ENCODE data around the gene COX6B1. TPM values are rescaled to one million over a fixed set of nuclear protein-coding genes. Genes with fewer than 3 reads are reported as not detected.

The COX6B1 gene
- total RNA-seq, 1 experiment from 2014 or later, result 496 TPM

GRCh38 chr19:35669566-35669965 lies 21.4 kb downstream of the COX6B1 start:
- TF ChIP-seq TCF7L2 (IDR thresholded peaks at IDR 0.05; ENCODE audit: borderline replicate concordance, extremely low read depth, insufficient read depth, insufficient read length) (no peak), FOSL1 (IDR thresholded peaks at IDR 0.05; ENCODE audit: low read depth) (no peak), CBX3 (IDR thresholded peaks at IDR 0.05; ENCODE audit: low read depth) (no peak), SRF (IDR thresholded peaks at IDR 0.05; ENCODE audit: low read depth) (no peak), EZH2phosphoT487 (IDR thresholded peaks at IDR 0.05; ENCODE audit: borderline replicate concordance) (no peak), ZFX (IDR thresholded peaks at IDR 0.05) (no peak), ZNF274 (IDR thresholded peaks at IDR 0.05; ENCODE audit: low read depth, low read length) (no peak), ATF3 (IDR thresholded peaks at IDR 0.05) (no peak), POLR2A (IDR thresholded peaks at IDR 0.05; ENCODE audit: borderline replicate concordance, extremely low read depth, insufficient read depth, insufficient read length) (no peak), MAX (IDR thresholded peaks at IDR 0.05) (no peak), SP1 (IDR thresholded peaks at IDR 0.05; ENCODE audit: low read depth) (no peak), EZH2 (IDR thresholded peaks at IDR 0.05) (no peak)
- Histone ChIP-seq H3K9ac (ENCODE audit: low read length) (no peak overlapping the region), H3K27ac (ENCODE audit: low read depth, low read length) (no peak overlapping the region), H3K4me3 (replicated peaks in 1 of 2; ENCODE audit: low read depth in 1 of 2, low read length in 2 of 2) (no peak overlapping the region), H4K20me1 (ENCODE audit: insufficient read depth) (no peaks in the 10 kb centered on the region), H3K9me2 (ENCODE audit: insufficient read depth) (no peaks in the 10 kb centered on the region), H3K36me3 (ENCODE audit: control insufficient read depth in 1 of 2, insufficient read depth in 2 of 2, low read length in 2 of 2) (no peaks in the 10 kb centered on the region), H2AFZ (ENCODE audit: low read depth, low read length, poor library complexity, severe bottlenecking) (no peak overlapping the region), H3K27me3 (ENCODE audit: insufficient read depth, low read length) (peaks cover 5% of the 10 kb centered on the region; the same call in 1 of the 2 replicates), H3K79me2 (ENCODE audit: insufficient read depth, low read length) (no peaks in the 10 kb centered on the region), H3K4me1 (ENCODE audit: control insufficient read depth in 1 of 2, insufficient read depth in 2 of 2, low read length in 2 of 2) (peaks cover 2 to 17% of the 10 kb centered on the region in 2 experiments; a peak in 2 of 4 replicates), H3K4me2 (ENCODE audit: low read length) (no peak overlapping the region), H3K9me3 (ENCODE audit: control insufficient read depth in 1 of 2, insufficient read depth in 1 of 2, low read depth in 1 of 2, low read length in 2 of 2) (no peaks in the 10 kb centered on the region)
- intact Hi-C loops (cut with micrococcal nuclease), result no loop called here
- DNase-seq (ENCODE audit: low read depth, low spot score) (no peak), ATAC-seq (no peak)
- ChIA-PET CTCF (no interaction called here), RAD21 (ENCODE audit: low non-redundant PET in 1 of 2, low total read pairs in 2 of 2, uncharacterized antibody in 2 of 2, unreplicated experiment in 2 of 2) (no interaction called here), POLR2A (no interaction called here)
- no TSS peak for BruUV-seq (replicated peaks)

- intact Hi-C loops (cut with micrococcal nuclease), result no loop called here
- BruUV-seq (replicated peaks), result no TSS peak
- no peak overlapping the region for H3K4me2 ChIP-seq (ENCODE audit: low read length)
- no peaks in the 10 kb centered on the region for H4K20me1 ChIP-seq (ENCODE audit: insufficient read depth)
- no peaks in the 10 kb centered on the region for H3K9me3 ChIP-seq (ENCODE audit: control insufficient read depth in 1 of 2, insufficient read depth in 1 of 2, low read depth in 1 of 2, low read length in 2 of 2)
- no peak overlapping the region for H3K9ac ChIP-seq (ENCODE audit: low read length)
- peaks cover 2 to 17% of the 10 kb centered on the region in 2 experiments; a peak in 2 of 4 replicates for H3K4me1 ChIP-seq (ENCODE audit: control insufficient read depth in 1 of 2, insufficient read depth in 2 of 2, low read length in 2 of 2)
- DNase-seq (ENCODE audit: low read depth, low spot score) (no peak), ATAC-seq (no peak)
- ChIA-PET RAD21 (ENCODE audit: low non-redundant PET in 1 of 2, low total read pairs in 2 of 2, uncharacterized antibody in 2 of 2, unreplicated experiment in 2 of 2) (no interaction called here), POLR2A (no interaction called here), CTCF (no interaction called here)
- H3K36me3 ChIP-seq (ENCODE audit: control insufficient read depth in 1 of 2, insufficient read depth in 2 of 2, low read length in 2 of 2), result no peaks in the 10 kb centered on the region
- peaks cover 5% of the 10 kb centered on the region; the same call in 1 of the 2 replicates for H3K27me3 ChIP-seq (ENCODE audit: insufficient read depth, low read length)
- no peak overlapping the region for H3K4me3 ChIP-seq (replicated peaks in 1 of 2; ENCODE audit: low read depth in 1 of 2, low read length in 2 of 2)
- no peaks in the 10 kb centered on the region for H3K9me2 ChIP-seq (ENCODE audit: insufficient read depth)
- H3K79me2 ChIP-seq (ENCODE audit: insufficient read depth, low read length), result no peaks in the 10 kb centered on the region
- no peak overlapping the region for H2AFZ ChIP-seq (ENCODE audit: low read depth, low read length, poor library complexity, severe bottlenecking)
- H3K27ac ChIP-seq (ENCODE audit: low read depth, low read length), result no peak overlapping the region
- TF ChIP-seq EGR1 (IDR thresholded peaks at IDR 0.05; ENCODE audit: low read depth), result no peak
- no peak for TF ChIP-seq EZH2 (IDR thresholded peaks at IDR 0.05)
- no peak for TF ChIP-seq SRF (IDR thresholded peaks at IDR 0.05; ENCODE audit: low read depth)
- TF ChIP-seq REST (IDR thresholded peaks at IDR 0.05; ENCODE audit: low read depth), result no peak
- TF ChIP-seq SP1 (IDR thresholded peaks at IDR 0.05; ENCODE audit: low read depth), result no peak
- no peak for TF ChIP-seq FOSL1 (IDR thresholded peaks at IDR 0.05; ENCODE audit: low read depth)
- TF ChIP-seq ATF3 (IDR thresholded peaks at IDR 0.05), result no peak
- no peak for TF ChIP-seq POLR2A (IDR thresholded peaks at IDR 0.05; ENCODE audit: borderline replicate concordance, extremely low read depth, insufficient read depth, insufficient read length)
- TF ChIP-seq JUND (IDR thresholded peaks at IDR 0.05), result no peak
- no peak for TF ChIP-seq POLR2AphosphoS5 (IDR thresholded peaks at IDR 0.05; ENCODE audit: low read depth, low read length)
- no peak for TF ChIP-seq RAD21 (IDR thresholded peaks at IDR 0.05; ENCODE audit: low read depth)
- no peak for TF ChIP-seq ZNF274 (IDR thresholded peaks at IDR 0.05; ENCODE audit: low read depth, low read length)
- TF ChIP-seq CEBPB (IDR thresholded peaks at IDR 0.05; ENCODE audit: low read depth), result no peak
- TF ChIP-seq ZFX (IDR thresholded peaks at IDR 0.05), result no peak
- TF ChIP-seq ELF1 (IDR thresholded peaks at IDR 0.05; ENCODE audit: borderline replicate concordance, low read depth), result no peak
Observed at GRCh38 chr19:35669974-35670373, 21.9 kb downstream of the COX6B1 start.

All from HCT116 (cell line).